Caco-2 (cell line): ENCODE measurements around the gene AMER2. TPM values are rescaled to one million over a fixed set of nuclear protein-coding genes. Genes with fewer than 3 reads are reported as not detected.

ENCODE experiments used
- BruUV-seq: library from RNA; stranded (reverse); fragments of 400-500 nt; replicated peaks from 2 replicates; lab custom pipeline; 2021; lab: Mats Ljungman, UMichigan
- CTCF ChIA-PET: fragments of 300-600 bp; sonication (Branson Sonifier 250); formaldehyde crosslinking; loops from one replicate; lab custom pipeline; 2022; ENCODE audit warnings: antibody characterized with exemption; lab: Charles Lee
- POLR2A ChIA-PET: fragments of 300-600 bp; sonication (Branson Sonifier 250); formaldehyde crosslinking; loops from one replicate; lab custom pipeline; 2022; ENCODE audit warnings: antibody characterized with exemption; lab: Charles Lee
- DNase-seq, 2 experiments: peaks; one replicate each; pipeline versions ENCODE4 v3.0.0 to v3.0.0-alpha.2; 2020 to 2022
- H3K27me3 ChIP-seq: replicated peaks from 2 replicates; pipeline ENCODE4 v1.6.0; 2011; ENCODE audit warnings: low read length; ENCODE audit not compliant: control insufficient read depth, insufficient read depth
- H3K36me3 ChIP-seq: 2 replicates; pipeline ENCODE4 v1.5.1; 2011; ENCODE audit warnings: low read length; ENCODE audit not compliant: control insufficient read depth, insufficient read depth
- H3K4me1 ChIP-seq: fragments of 250-450 bp; sonication (Bioruptor Pico); 2 replicates; pipeline ENCODE4 v1.5.1; 2020; ENCODE audit warnings: mild to moderate bottlenecking
- H3K4me3 ChIP-seq: 2 replicates; pipeline ENCODE4 v1.5.1; 2011; ENCODE audit warnings: low read depth, mild to moderate bottlenecking, control low read depth, low read length
- H3K9me3 ChIP-seq: fragments of 250-450 bp; sonication (Bioruptor Pico); 2 replicates; pipeline ENCODE4 v1.5.1; 2020; ENCODE audit warnings: mild to moderate bottlenecking, moderate library complexity
- H3K27ac Mint-ChIP-seq: one replicate; pipeline ENCODE4 v1.8.0; 2022; ENCODE audit warnings: mixed read lengths; ENCODE audit not compliant: unreplicated experiment
- H3K27me3 Mint-ChIP-seq: one replicate; pipeline ENCODE4 v1.8.0; 2022; ENCODE audit warnings: mixed read lengths; ENCODE audit not compliant: insufficient read depth, unreplicated experiment
- H3K36me3 Mint-ChIP-seq: one replicate; pipeline ENCODE4 v1.8.0; 2022; ENCODE audit warnings: mild to moderate bottlenecking, mixed read lengths; ENCODE audit not compliant: insufficient read depth, unreplicated experiment
- H3K4me1 Mint-ChIP-seq: one replicate; pipeline ENCODE4 v1.8.0; 2022; ENCODE audit warnings: low read depth, mixed read lengths; ENCODE audit not compliant: unreplicated experiment
- H3K4me3 Mint-ChIP-seq: one replicate; pipeline ENCODE4 v1.8.0; 2022; ENCODE audit warnings: mild to moderate bottlenecking, moderate library complexity, mixed read lengths; ENCODE audit not compliant: unreplicated experiment
- H3K9me3 Mint-ChIP-seq: one replicate; pipeline ENCODE4 v1.8.0; 2022; ENCODE audit warnings: mixed read lengths; ENCODE audit not compliant: unreplicated experiment
- intact Hi-C: fragments of 100-400 bp; cut with micrococcal nuclease; formaldehyde crosslinking; loops from one replicate; pipeline ENCODE4 v1.10.0; 2022; ENCODE audit not compliant: unreplicated experiment
- total RNA-seq: library from RNA; stranded (reverse); gene quantifications from 2 replicates; pipeline ENCODE4 v1.2.3, GENCODE V29; 2022
- TF ChIP-seq, protein P1 (sequence below), 2 experiments: fragments of 200-600 bp in 1 of 2; IDR thresholded peaks; 1 replicate in 1 of 2; 2 replicates in 1 of 2; pipeline versions ENCODE4 v1.5.1 to v1.8.0; 2011 to 2022; ENCODE audit warnings: antibody characterized with exemption in 1 of 2, control low read depth in 1 of 2, inconsistent platforms in 1 of 2, low read depth in 1 of 2, low read length in 1 of 2, mild to moderate bottlenecking in 1 of 2, moderate library complexity in 1 of 2; ENCODE audit not compliant: insufficient read depth in 1 of 2, severe bottlenecking in 1 of 2, unreplicated experiment in 1 of 2

The AMER2 gene
- total RNA-seq, 1 experiment from 2014 or later: not detected

DNA sequence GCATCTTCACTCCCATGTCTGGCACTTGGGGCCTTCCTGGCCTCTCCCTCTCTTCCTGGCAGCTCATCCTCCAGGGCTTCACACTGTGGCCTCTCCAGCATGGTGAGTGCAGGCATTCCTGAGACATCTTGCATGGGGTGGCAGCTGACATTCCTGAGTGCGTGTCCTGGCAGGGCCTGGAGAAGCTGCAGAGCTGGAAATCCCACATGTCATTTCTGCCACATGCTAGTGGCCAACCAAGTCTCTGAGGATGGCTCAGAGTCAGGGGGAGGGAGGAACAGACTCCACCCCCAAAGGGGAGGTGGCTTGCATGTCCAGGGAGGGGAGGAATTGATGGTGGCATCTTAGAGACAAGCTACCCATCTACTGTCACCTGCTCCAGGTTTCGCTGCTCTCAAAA, 41.6 kb upstream of the AMER2 start:
- no TSS peak for BruUV-seq
- ChIA-PET CTCF (no interaction called here), POLR2A (interaction anchor here (0.6 kb wide), 2 partner anchors 46 to 144 kb away, joined by 5 to 6 read pairs; no protein-coding TSS in a partner anchor)
- Mint-ChIP-seq H3K27me3 (peaks cover 7% of the 10 kb centered on the region), H3K9me3 (no peaks in the 10 kb centered on the region), H3K27ac (no peak overlapping the region), H3K36me3 (no peaks in the 10 kb centered on the region), H3K4me3 (no peak overlapping the region), H3K4me1 (no peaks in the 10 kb centered on the region)
- H3K9me3 ChIP-seq: no peaks in the 10 kb centered on the region
- TF ChIP-seq, protein P1, sequence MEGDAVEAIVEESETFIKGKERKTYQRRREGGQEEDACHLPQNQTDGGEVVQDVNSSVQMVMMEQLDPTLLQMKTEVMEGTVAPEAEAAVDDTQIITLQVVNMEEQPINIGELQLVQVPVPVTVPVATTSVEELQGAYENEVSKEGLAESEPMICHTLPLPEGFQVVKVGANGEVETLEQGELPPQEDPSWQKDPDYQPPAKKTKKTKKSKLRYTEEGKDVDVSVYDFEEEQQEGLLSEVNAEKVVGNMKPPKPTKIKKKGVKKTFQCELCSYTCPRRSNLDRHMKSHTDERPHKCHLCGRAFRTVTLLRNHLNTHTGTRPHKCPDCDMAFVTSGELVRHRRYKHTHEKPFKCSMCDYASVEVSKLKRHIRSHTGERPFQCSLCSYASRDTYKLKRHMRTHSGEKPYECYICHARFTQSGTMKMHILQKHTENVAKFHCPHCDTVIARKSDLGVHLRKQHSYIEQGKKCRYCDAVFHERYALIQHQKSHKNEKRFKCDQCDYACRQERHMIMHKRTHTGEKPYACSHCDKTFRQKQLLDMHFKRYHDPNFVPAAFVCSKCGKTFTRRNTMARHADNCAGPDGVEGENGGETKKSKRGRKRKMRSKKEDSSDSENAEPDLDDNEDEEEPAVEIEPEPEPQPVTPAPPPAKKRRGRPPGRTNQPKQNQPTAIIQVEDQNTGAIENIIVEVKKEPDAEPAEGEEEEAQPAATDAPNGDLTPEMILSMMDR (IDR thresholded peaks at IDR 0.05; ENCODE audit: insufficient read depth in 1 of 2, low read depth in 1 of 2, low read length in 1 of 2, severe bottlenecking in 1 of 2, unreplicated experiment in 1 of 2): no peak
- H3K4me1 ChIP-seq: no peaks in the 10 kb centered on the region
- DNase-seq: peak; percentile 9 to 61
- H3K27me3 ChIP-seq: no peaks in the 10 kb centered on the region
- H3K36me3 ChIP-seq: no peaks in the 10 kb centered on the region
- intact Hi-C loops: no loop called here
- no peak overlapping the region for H3K4me3 ChIP-seq

DNA sequence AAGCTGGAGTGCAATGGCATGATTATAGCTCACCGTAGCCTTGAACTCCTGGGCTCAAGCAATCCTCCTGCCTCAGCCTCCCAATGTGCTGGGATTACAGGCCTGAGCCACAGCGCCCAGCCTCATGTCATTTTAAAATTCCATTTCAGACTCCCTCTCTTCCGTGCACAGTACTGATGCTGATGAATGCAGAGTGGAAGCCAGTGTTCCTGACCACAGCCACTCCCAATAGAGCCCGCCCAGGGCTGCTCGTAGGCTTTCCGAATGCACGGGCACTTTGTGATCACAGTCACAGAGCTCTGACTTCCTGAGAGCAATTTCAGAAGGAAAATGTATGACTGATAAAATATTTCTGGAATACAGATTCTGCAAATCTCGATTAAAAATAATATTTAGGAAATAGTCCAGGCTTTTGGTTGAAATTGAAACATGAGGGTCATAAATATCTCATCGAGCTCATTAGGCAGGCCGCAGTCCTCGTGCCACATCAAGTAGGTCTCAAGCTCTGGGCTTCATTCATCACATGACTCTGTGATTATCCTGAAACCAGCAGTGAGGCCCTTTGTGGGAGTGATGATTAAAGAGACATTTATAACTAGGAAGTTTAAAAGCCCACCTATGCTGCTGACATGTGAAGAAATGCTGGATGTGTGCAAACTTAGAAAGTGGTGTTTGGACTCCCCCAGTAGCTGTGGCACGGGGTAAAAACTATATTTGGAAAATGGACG, 38.9 kb upstream of the AMER2 start:
- no peaks in the 10 kb centered on the region for H3K9me3 Mint-ChIP-seq
- no TSS peak for BruUV-seq
- no peaks in the 10 kb centered on the region for H3K4me1 ChIP-seq
- no peaks in the 10 kb centered on the region; the same call in 1 of the 2 replicates for H3K27me3 ChIP-seq
- no peak overlapping the region for H3K4me3 Mint-ChIP-seq
- H3K36me3 Mint-ChIP-seq: no peaks in the 10 kb centered on the region
- no peaks in the 10 kb centered on the region for H3K9me3 ChIP-seq
- no peak overlapping the region for H3K27ac Mint-ChIP-seq
- DNase-seq: no peak
- intact Hi-C loops: no loop called here
- TF ChIP-seq, protein P1 (IDR thresholded peaks at IDR 0.05; ENCODE audit: insufficient read depth in 1 of 2, low read depth in 1 of 2, low read length in 1 of 2, severe bottlenecking in 1 of 2, unreplicated experiment in 1 of 2): no peak
- H3K4me1 Mint-ChIP-seq: no peaks in the 10 kb centered on the region
- no peaks in the 10 kb centered on the region for H3K36me3 ChIP-seq
- ChIA-PET POLR2A (no interaction called here), CTCF (no interaction called here)
- peaks cover 6% of the 10 kb centered on the region for H3K27me3 Mint-ChIP-seq
- no peak overlapping the region for H3K4me3 ChIP-seq

DNA sequence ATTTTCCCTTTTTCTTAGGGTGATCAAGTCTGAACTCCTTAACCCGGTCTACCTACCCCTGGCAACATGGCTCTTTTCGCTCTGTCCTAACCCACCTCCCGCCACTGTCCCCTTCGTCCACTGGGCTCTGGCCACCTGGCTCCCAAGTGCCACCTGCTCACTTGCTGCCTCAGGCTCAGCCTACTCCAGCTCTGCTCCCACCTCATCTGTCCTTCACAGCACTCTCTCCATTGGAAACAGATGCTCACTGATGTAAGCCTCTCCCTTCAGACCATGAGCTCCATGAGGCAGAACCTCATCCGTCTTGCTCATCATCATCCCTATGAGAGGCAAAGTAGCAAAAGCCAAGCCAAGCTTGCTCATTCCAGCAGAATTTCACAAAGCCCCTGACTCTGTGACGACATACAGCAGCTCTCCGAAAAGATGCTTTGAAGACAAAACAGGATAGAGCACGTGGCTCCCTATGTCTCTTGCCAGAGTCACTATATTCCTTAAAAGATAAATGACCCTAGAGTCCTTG, 35.3 kb upstream of the AMER2 start:
- DNase-seq: no peak
- Mint-ChIP-seq H3K27me3 (peaks cover 13% of the 10 kb centered on the region), H3K36me3 (no peaks in the 10 kb centered on the region), H3K27ac (no peak overlapping the region), H3K4me1 (no peaks in the 10 kb centered on the region), H3K9me3 (no peaks in the 10 kb centered on the region), H3K4me3 (no peak overlapping the region)
- no peaks in the 10 kb centered on the region for H3K9me3 ChIP-seq
- BruUV-seq: no TSS peak
- H3K36me3 ChIP-seq: no peaks in the 10 kb centered on the region
- no peaks in the 10 kb centered on the region for H3K4me1 ChIP-seq
- TF ChIP-seq, protein P1 (IDR thresholded peaks at IDR 0.05; ENCODE audit: insufficient read depth in 1 of 2, low read depth in 1 of 2, low read length in 1 of 2, severe bottlenecking in 1 of 2, unreplicated experiment in 1 of 2): no peak
- no peak overlapping the region for H3K4me3 ChIP-seq
- H3K27me3 ChIP-seq: no peaks in the 10 kb centered on the region; the same call in none of the 2 replicates
- POLR2A ChIA-PET: no interaction called here
- intact Hi-C loops: no loop called here
- CTCF ChIA-PET: no interaction called here
